Spinal cord (tissue), 10 donors: ENCODE data around the gene RHOU. TPM values are rescaled to one million over a fixed set of nuclear protein-coding genes. Genes with fewer than 3 reads are reported as not detected.
"Not testable (repeated sequence)": the region's sequence is repeated elsewhere in the genome, so short reads cannot be mapped to it uniquely, and the experiment has no call there.

Experiments used
- DNase-seq, 6 donors: peaks; one replicate each; pipeline versions ENCODE4 v3.0.0 to v3.0.0-alpha.2; 2013 to 2015; ENCODE audit warnings: low spot score in 6 of 6, low read depth in 4 of 6
- H3K27ac ChIP-seq: one replicate; pipeline ENCODE4 v1.5.1; 2013; ENCODE audit warnings: low read depth, low read length, control low read depth
- H3K27me3 ChIP-seq: one replicate; pipeline ENCODE4 v1.6.1; 2013; ENCODE audit warnings: low read length; ENCODE audit not compliant: control insufficient read depth, insufficient read depth
- H3K36me3 ChIP-seq: one replicate; pipeline ENCODE4 v1.6.1; 2013; ENCODE audit warnings: low read length; ENCODE audit not compliant: control insufficient read depth, insufficient read depth
- H3K4me1 ChIP-seq: one replicate; pipeline ENCODE4 v1.6.1; 2013; ENCODE audit warnings: low read length; ENCODE audit not compliant: control insufficient read depth, insufficient read depth
- H3K4me3 ChIP-seq: one replicate; pipeline ENCODE4 v1.5.1; 2013; ENCODE audit warnings: low read depth, low read length, control low read depth
- H3K9me3 ChIP-seq: one replicate; pipeline ENCODE4 v1.6.1; 2013; ENCODE audit warnings: low read length; ENCODE audit not compliant: control insufficient read depth, insufficient read depth
- WGBS: methylation state at CpG from one replicate; pipeline ENCODE4 v1.1.5; 2013; ENCODE audit warnings: missing lambda C conversion rate; ENCODE audit not compliant: insufficient coverage; 5-methylcytosine and 5-hydroxymethylcytosine counted together
- long read RNA-seq, 4 donors: transcript quantifications; one replicate each; lab custom pipeline, GENCODE V29; 2026
- polyA plus RNA-seq, 2 donors: library from polyadenylated mRNA; unstranded; fragments of 120-200 nt; gene quantifications; one replicate each; pipeline ENCODE4 v1.2.1, GENCODE V29; 2013; ENCODE audit not compliant: insufficient read length in 2 of 2
- total RNA-seq, 2 donors: library from RNA; depleted of rRNA in 1 of 2; stranded (reverse); fragments of 120-200 nt in 1 of 2; fragments of >200 nt in 1 of 2; gene quantifications; one replicate each; pipeline versions ENCODE4 v1.2.3 to v1.2.4, GENCODE V29; 2013 to 2014
- donor health status: healthy.

Gene RHOU
- 10 to 100 TPM; 28.4 to 47.3 TPM for total RNA-seq
- polyA plus RNA-seq: 10 to 100 TPM; 23.6 to 24.3 TPM
- long read RNA-seq, donor 1, full-length matches to known transcripts: 18 of 18 reads
- long read RNA-seq, donor 1, partial matches to known transcripts: 0 of 18 reads
- long read RNA-seq, donor 1, other reads (novel, unspliced or antisense): 0 of 18 reads
- long read RNA-seq, donor 2, full-length matches to known transcripts: 5 of 5 reads
- long read RNA-seq, donor 2, partial matches to known transcripts: 0 of 5 reads
- long read RNA-seq, donor 2, other reads (novel, unspliced or antisense): 0 of 5 reads
- long read RNA-seq, donor 3, full-length matches to known transcripts: 4 of 4 reads
- long read RNA-seq, donor 3, partial matches to known transcripts: 0 of 4 reads
- long read RNA-seq, donor 3, other reads (novel, unspliced or antisense): 0 of 4 reads
- long read RNA-seq, donor 4, full-length matches to known transcripts: 31 of 31 reads
- long read RNA-seq, donor 4, partial matches to known transcripts: 0 of 31 reads
- long read RNA-seq, donor 4, other reads (novel, unspliced or antisense): 0 of 31 reads

DNA sequence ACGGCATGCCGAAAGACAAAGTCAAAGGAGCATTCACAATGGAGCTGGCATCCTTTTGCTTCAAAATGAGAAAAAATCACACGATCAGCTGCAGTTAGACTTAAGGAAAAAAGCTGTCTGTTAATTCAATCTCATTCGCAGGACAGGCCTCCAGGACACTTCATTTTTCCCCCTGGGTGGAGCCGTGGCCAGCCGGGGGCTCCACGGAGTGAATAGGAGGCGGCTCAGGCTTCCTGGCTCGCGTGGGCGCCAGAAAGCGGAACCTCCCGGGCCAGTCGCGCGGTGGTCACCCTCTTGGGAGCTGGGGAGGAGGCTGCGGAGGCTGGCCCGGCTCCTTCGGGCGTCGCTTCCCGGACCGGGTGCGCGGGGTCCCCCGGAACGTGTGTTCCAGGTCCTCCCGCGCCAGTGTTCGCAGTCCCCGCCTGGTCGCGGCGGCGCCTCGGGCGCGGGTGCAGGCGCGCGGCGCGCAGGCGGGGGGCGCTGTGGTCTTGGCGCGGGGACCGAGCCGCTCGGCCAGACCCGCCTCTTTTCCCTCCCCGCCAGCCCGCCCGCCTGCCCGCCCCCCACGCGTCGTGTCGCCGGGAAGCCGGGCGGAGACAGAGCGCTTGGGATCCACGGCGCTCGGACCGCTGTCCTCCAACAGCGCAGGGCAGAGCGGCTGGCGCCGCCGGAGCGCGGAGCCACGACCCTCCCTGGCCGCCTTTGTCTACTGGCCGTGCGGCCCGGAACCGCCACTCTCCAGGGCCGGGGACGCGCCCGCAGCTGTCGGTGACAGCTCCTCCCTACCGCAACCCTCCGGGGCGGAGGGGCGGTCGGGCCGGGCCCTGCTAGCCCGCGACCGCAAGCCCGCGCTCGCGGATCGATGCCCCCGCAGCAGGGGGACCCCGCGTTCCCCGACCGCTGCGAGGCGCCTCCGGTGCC is at the start of gene RHOU:
RHOU (plus strand) TSS at position 599 of the 921 bp plus-strand sequence; CDS start at position 863, 264 bp downstream.
- Histone ChIP-seq H3K36me3 (peaks cover 4% of the 10 kb centered on the region), H3K4me3 (peak within 1 kb of the TSS; percentile 80), H3K4me1 (peaks cover 13% of the 10 kb centered on the region), H3K27ac (peak within 1 kb of the TSS; percentile 54), H3K9me3 (no peaks in the 10 kb centered on the region), H3K27me3 (no peaks in the 10 kb centered on the region)
- peak; percentile 54 to 94 (median 74) for DNase-seq
- WGBS: under 1% methylated on average over 107 of the region's 107 CpGs

DNA sequence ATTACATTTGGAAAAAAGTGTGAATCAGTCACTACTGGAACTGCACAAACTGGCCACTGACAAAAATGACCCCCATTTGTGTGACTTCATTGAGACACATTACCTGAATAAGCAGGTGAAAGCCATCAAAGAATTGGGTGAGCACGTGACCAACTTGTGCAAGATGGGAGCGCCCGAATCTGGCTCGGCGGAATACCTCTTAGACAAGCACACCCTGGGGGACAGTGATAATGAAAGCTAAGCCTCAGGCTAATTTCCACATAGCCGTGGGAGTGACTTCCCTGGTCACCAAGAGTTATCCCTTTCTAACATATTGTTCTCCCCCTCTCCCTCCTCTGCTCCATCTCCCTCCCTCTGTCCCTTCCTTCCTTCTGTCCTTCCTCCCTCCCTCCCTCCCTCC is 47.7 kb upstream of the RHOU start:
- no peaks in the 10 kb centered on the region for H3K4me1 ChIP-seq
- no peak for DNase-seq
- WGBS: 68% methylated on average over 4 of the region's 6 CpGs
- no peaks in the 10 kb centered on the region for H3K27me3 ChIP-seq
- no peak overlapping the region for H3K27ac ChIP-seq
- no peaks in the 10 kb centered on the region for H3K9me3 ChIP-seq
- H3K36me3 ChIP-seq: no peaks in the 10 kb centered on the region
- no peak overlapping the region for H3K4me3 ChIP-seq

DNA sequence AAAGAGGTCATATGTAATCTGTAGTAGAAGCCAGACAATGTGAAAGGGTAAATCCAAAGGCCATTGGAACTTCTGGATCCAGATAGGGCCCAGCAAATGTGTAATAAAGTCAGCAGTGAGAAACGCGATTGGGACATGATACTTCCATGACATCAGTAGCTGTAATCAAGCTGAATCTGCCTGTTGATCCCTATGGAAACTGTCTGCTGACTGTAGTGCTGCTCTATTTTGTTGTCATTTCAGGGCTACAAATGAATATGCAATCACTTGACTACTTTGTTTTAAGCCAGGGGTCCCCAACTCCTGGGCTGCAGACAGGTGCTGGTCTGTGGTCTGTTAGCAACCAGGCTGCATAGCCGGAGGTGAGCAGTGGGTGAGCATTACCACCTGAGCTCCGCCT is 46.0 kb upstream of the RHOU start:
- no peaks in the 10 kb centered on the region for H3K27me3 ChIP-seq
- no peaks in the 10 kb centered on the region for H3K9me3 ChIP-seq
- H3K36me3 ChIP-seq: no peaks in the 10 kb centered on the region
- no peak for DNase-seq
- no peak overlapping the region for H3K4me3 ChIP-seq
- H3K27ac ChIP-seq: no peak overlapping the region
- WGBS: 79% methylated on average over 4 of the region's 4 CpGs
- H3K4me1 ChIP-seq: no peaks in the 10 kb centered on the region

DNA sequence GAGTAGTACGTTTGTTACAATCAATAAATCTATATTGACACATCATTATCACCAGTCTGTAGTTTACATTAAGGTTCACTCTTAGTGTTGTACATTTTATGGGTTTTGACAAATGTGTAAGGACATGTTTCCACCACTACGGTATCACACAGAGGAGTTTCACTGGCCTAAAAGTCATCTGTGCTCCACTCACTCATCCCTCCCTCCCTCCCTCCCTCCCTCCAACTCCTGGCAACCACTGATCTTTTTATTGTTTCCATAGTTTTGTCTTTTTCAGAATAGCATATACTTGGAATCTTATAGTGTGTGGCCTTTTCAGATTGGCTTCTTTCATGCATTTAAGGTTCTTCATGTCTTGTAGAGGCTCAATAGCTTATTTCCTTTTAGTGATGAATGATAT is 44.1 kb upstream of the RHOU start:
- no CpG with 5 or more reads among the region's 2 CpGs for WGBS
- DNase-seq: no peak
- Histone ChIP-seq H3K4me3 (no peak overlapping the region), H3K27ac (no peak overlapping the region), H3K36me3 (no peaks in the 10 kb centered on the region), H3K4me1 (no peaks in the 10 kb centered on the region), H3K27me3 (no peaks in the 10 kb centered on the region), H3K9me3 (no peaks in the 10 kb centered on the region)

DNA sequence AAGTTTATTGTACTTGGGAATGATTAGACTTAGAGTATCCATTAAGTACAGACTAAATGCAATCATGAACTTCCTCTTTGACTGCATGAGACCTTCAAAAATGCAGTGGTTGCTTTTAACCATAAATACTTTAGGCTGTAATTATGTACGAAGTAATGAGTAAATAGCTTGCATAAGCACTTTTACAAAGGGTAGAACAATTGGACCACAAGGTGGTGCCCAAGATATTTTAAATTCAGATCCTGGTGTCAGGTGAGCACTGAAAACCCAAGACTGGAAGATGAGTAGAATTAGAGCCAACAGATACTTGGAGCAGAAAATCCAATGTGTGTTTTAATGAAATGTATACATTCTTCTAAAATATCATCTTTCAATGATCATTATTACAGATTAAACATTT is 43.4 kb upstream of the RHOU start:
- Histone ChIP-seq H3K9me3 (no peaks in the 10 kb centered on the region), H3K36me3 (no peaks in the 10 kb centered on the region), H3K27me3 (no peaks in the 10 kb centered on the region), H3K27ac (no peak overlapping the region), H3K4me3 (no peak overlapping the region), H3K4me1 (no peaks in the 10 kb centered on the region)
- peak in 2 of 6 donors; percentile 40 to 74 for DNase-seq
- 100% methylated on average over 1 of the region's 1 CpG for WGBS

DNA sequence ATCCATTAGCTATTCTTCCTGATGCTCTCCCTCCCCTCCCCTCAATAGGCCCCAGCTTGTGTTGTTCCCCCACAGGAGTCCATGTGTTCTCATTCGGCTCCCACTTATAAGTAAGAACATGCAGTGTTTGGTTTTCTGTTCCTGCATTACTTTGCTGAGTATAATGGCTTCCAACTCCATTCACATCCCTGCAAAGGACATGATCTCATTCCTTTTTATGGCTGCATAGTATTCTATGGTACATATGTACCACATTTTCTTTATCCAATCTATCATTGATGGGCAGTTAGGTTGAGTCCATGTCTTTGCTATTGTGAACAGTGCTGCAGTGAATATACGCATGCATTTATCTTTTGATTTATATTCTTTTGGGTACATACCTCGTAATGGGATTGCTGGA is 40.8 kb upstream of the RHOU start:
- not testable (repeated sequence) for H3K4me3 ChIP-seq, H3K27me3 ChIP-seq, H3K36me3 ChIP-seq, H3K4me1 ChIP-seq, H3K9me3 ChIP-seq, DNase-seq, H3K27ac ChIP-seq
- WGBS: no CpG with 5 or more reads among the region's 3 CpGs

DNA sequence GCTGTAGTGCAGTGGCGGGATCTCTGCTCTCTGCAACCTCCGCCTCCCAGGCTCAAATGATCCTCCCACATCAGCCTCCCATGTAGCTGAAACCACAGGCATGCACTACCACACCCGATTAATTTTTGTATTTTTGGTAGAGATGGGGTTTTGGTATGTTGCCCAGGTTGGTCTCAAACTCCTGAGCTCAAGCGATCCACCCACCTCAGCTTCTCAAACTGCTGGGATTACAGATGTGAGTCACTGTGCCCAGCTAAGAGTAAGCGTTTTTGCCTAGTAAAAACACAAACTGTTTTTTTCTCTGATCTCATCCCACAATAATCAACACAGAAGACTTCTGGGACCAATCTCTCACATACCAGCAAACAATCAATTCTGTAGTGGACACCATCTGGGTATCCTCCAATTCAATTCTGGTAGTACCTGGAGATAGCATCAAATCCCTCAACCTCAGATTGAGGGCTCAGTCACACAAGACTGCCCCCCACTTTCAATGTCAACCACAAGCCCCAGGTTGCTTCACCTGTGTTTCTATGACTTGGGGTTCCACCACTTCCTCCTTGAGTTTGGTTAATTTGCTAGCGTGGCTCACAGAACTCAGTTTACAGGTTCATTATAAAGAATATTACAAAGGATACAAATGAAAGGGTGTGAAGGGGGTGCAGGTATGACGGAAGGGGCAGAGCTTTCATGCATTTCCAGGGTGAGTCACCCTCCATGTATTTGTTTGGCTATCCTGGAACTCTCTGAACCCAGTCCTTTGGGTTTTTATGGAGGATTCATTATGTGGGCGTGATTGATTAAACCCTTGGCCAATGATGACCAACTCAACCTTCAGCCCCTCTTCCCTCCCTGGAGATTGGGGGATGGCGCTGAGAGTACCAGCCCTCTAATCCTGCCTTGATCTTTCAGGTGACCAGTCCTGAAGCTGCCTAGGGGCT is 40.0 kb upstream of the RHOU start:
- DNase-seq: no peak
- no peaks in the 10 kb centered on the region for H3K27me3 ChIP-seq
- no peaks in the 10 kb centered on the region for H3K36me3 ChIP-seq
- 100% methylated on average over 2 of the region's 9 CpGs for WGBS
- no peak overlapping the region for H3K4me3 ChIP-seq
- H3K9me3 ChIP-seq: no peaks in the 10 kb centered on the region
- no peaks in the 10 kb centered on the region for H3K4me1 ChIP-seq
- H3K27ac ChIP-seq: no peak overlapping the region

DNA sequence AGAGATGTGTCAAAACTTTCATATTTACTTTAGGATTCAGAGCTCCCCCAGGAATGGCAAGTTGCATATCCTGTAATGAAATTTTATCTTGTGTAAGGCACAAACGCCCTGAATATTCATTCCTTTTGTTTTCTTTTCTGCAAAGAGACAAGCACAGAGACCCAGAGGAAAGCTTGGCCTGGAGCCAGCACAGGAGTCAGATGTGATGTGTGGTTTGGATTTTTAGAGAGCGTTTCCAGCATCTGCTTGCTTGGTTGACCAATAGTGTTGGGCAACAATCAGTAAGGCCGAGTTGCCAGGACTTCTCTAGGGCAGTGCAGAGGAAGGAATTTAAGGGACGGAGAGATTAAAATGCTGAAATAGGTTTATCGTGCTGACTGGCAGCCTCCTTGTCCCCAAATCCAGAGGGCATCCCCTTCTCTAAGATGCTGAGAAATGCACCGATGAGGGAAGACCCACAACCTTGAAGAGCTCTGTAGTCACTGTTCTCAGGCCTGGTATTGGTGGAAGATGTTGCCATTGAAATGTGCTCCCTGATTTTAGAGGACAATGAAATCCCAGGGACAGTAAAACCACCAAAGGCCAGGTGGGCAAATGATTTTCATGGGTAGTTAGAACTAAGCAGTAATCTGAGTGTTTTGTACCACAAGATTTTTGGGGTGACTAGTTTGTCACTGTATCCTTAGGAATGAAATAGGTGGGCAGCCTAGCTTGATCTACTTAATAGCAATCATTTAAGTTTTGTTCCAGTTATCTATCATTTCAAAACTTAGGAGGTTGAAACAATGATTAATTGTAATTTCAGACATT is 37.9 kb upstream of the RHOU start:
- 0% methylated on average over 1 of the region's 6 CpGs for WGBS
- DNase-seq: peak in 4 of 6 donors; percentile 26 to 75 (median 48)
- no peak overlapping the region for H3K4me3 ChIP-seq
- H3K9me3 ChIP-seq: no peaks in the 10 kb centered on the region
- no peaks in the 10 kb centered on the region for H3K4me1 ChIP-seq
- no peaks in the 10 kb centered on the region for H3K36me3 ChIP-seq
- no peaks in the 10 kb centered on the region for H3K27me3 ChIP-seq
- H3K27ac ChIP-seq: no peak overlapping the region
